A673 (cell line): ENCODE results near the gene CASP2.

Experiments used
- EZH2 ChIP-seq: fragments of 200-600 bp; sonication (generic); IDR thresholded peaks from 2 replicates; pipeline ENCODE4 v1.6.1; 2017; ENCODE audit warnings: borderline replicate concordance, low read depth, mild to moderate bottlenecking, mixed read lengths, antibody characterized with exemption, low read length; ENCODE audit not compliant: poor library complexity, severe bottlenecking
- TF ChIP-seq, protein P1 (sequence below): fragments of 300-800, 200-600 bp; sonication (generic); conservative IDR thresholded peaks from 2 replicates; pipeline ENCODE4 v1.5.1; 2017; ENCODE audit warnings: low read depth, mild to moderate bottlenecking, antibody characterized with exemption, low read length, moderate library complexity, mixed read lengths

DNA sequence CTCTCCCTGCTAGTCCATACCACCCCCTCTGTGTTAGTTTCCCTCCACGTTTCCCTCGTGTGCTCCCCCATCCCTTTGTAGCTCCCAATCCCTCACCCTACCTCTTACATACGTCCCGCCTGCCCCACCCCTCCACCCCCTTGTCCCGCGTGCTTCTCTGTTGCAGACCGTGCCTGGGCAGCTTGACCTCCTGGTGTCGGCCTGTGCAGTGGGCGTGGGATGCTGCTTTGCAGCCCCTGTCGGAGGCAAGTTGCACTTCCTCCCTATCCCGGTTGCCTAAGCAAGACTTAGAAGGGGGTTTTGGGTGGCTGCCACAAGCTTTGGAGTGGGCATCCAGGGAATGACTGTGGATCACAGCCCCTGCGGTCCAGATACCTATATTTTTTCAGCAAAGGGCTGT, 35.5 kb downstream of the CASP2 start:
- TF ChIP-seq, protein P1, sequence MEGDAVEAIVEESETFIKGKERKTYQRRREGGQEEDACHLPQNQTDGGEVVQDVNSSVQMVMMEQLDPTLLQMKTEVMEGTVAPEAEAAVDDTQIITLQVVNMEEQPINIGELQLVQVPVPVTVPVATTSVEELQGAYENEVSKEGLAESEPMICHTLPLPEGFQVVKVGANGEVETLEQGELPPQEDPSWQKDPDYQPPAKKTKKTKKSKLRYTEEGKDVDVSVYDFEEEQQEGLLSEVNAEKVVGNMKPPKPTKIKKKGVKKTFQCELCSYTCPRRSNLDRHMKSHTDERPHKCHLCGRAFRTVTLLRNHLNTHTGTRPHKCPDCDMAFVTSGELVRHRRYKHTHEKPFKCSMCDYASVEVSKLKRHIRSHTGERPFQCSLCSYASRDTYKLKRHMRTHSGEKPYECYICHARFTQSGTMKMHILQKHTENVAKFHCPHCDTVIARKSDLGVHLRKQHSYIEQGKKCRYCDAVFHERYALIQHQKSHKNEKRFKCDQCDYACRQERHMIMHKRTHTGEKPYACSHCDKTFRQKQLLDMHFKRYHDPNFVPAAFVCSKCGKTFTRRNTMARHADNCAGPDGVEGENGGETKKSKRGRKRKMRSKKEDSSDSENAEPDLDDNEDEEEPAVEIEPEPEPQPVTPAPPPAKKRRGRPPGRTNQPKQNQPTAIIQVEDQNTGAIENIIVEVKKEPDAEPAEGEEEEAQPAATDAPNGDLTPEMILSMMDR = no peak
- no peak for TF ChIP-seq EZH2
